WTC11 (cell line): ENCODE results near the gene MZF1. TPM values are rescaled to one million over a fixed set of nuclear protein-coding genes. Genes with fewer than 3 reads are reported as not detected.

Source experiments
- ATAC-seq: fragments of 200-7000 bp; cut with Tn5 transposase; 2 replicates; pipeline ENCODE4 v1.10.0; 2021; ENCODE audit warnings: mild to moderate bottlenecking, moderate library complexity
- CTCF ChIA-PET: fragments of 300-600 bp; sonication (Branson Sonifier 250); formaldehyde crosslinking; loops from one replicate; lab custom pipeline; 2021; ENCODE audit warnings: antibody characterized with exemption; lab: Charles Lee
- POLR2A ChIA-PET: fragments of 350-600 bp; sonication (Branson Sonifier 250); formaldehyde crosslinking; loops from one replicate; lab custom pipeline; 2021; ENCODE audit warnings: antibody characterized with exemption; lab: Charles Lee
- DNase-seq: peaks from one replicate; pipeline ENCODE4 v3.0.0; 2021; ENCODE audit warnings: low spot score
- H3K27ac Mint-ChIP-seq: 2 replicates; pipeline ENCODE4 v1.8.0; 2021; ENCODE audit warnings: mixed read lengths
- H3K27me3 Mint-ChIP-seq: 2 replicates; pipeline ENCODE4 v1.8.0; 2021; ENCODE audit warnings: low read depth, mild to moderate bottlenecking, moderate library complexity, mixed read lengths
- H3K36me3 Mint-ChIP-seq: 2 replicates; pipeline ENCODE4 v1.8.0; 2021; ENCODE audit warnings: mixed read lengths
- H3K4me1 Mint-ChIP-seq: 2 replicates; pipeline ENCODE4 v1.8.0; 2022; ENCODE audit warnings: mixed read lengths
- H3K4me3 Mint-ChIP-seq: 2 replicates; pipeline ENCODE4 v1.8.0; 2021; ENCODE audit warnings: mild to moderate bottlenecking, moderate library complexity, mixed read lengths
- H3K9me3 Mint-ChIP-seq: 2 replicates; pipeline ENCODE4 v1.8.0; 2021; ENCODE audit warnings: mixed read lengths
- CREB1 ChIP-seq: sonication (generic); formaldehyde crosslinking; IDR thresholded peaks from 2 replicates; pipeline ENCODE4 v1.8.0; 2023; ENCODE audit warnings: mild to moderate bottlenecking, missing genetic modification reagents
- ELF4 ChIP-seq: sonication (generic); formaldehyde crosslinking; IDR thresholded peaks from 2 replicates; pipeline ENCODE4 v1.8.1; 2022; ENCODE audit warnings: low read depth, mild to moderate bottlenecking, moderate library complexity, missing genetic modification reagents
- ETV6 ChIP-seq: sonication (generic); formaldehyde crosslinking; IDR thresholded peaks from 2 replicates; pipeline ENCODE4 v1.8.1; 2022; ENCODE audit warnings: mild to moderate bottlenecking, missing genetic modification reagents
- FOXJ3 ChIP-seq: sonication (generic); formaldehyde crosslinking; IDR thresholded peaks from 2 replicates; pipeline ENCODE4 v1.9.0; 2021; ENCODE audit warnings: missing genetic modification reagents, mild to moderate bottlenecking, borderline replicate concordance
- GABPB1 ChIP-seq: sonication (generic); formaldehyde crosslinking; IDR thresholded peaks from 2 replicates; pipeline ENCODE4 v1.8.1; 2023; ENCODE audit warnings: mild to moderate bottlenecking, missing genetic modification reagents
- IRF2 ChIP-seq: sonication (generic); formaldehyde crosslinking; IDR thresholded peaks from 2 replicates; pipeline ENCODE4 v1.8.0; 2022; ENCODE audit warnings: low read depth, missing genetic modification reagents, borderline replicate concordance
- NFYB ChIP-seq: sonication (generic); formaldehyde crosslinking; conservative IDR thresholded peaks from 2 replicates; pipeline ENCODE4 v1.8.0; 2022; ENCODE audit warnings: low read depth, missing genetic modification reagents
- OVOL2 ChIP-seq: fragments of 250-450 bp; sonication (Bioruptor Pico); IDR thresholded peaks from 2 replicates; pipeline ENCODE4 v1.9.0; 2021; ENCODE audit warnings: mild to moderate bottlenecking, borderline replicate concordance
- SMAD4 ChIP-seq: sonication (generic); formaldehyde crosslinking; IDR thresholded peaks from 2 replicates; pipeline ENCODE4 v1.8.0; 2022; ENCODE audit warnings: mild to moderate bottlenecking, missing genetic modification reagents
- ZNF317 ChIP-seq: sonication (generic); formaldehyde crosslinking; IDR thresholded peaks from 2 replicates; pipeline ENCODE4 v1.8.1; 2023; ENCODE audit warnings: low read depth, mild to moderate bottlenecking, moderate library complexity, missing genetic modification reagents, borderline replicate concordance
- ZNF396 ChIP-seq: fragments of 250-450 bp; sonication (Bioruptor Pico); IDR thresholded peaks from 2 replicates; pipeline ENCODE4 v1.8.0; 2021; ENCODE audit warnings: mild to moderate bottlenecking, moderate library complexity, borderline replicate concordance
- ZNF423 ChIP-seq: fragments of 250-450 bp; sonication (Bioruptor Pico); IDR thresholded peaks from 2 replicates; pipeline ENCODE4 v2.1.2; 2022; ENCODE audit warnings: mild to moderate bottlenecking, moderate library complexity
- ZNF671 ChIP-seq: fragments of 250-450 bp; sonication (Bioruptor Pico); IDR thresholded peaks from 2 replicates; pipeline ENCODE4 v1.8.0; 2021; ENCODE audit warnings: mild to moderate bottlenecking
- total RNA-seq: library from RNA; stranded (reverse); gene quantifications from 3 replicates; pipeline ENCODE4 v1.2.3, GENCODE V29; 2021
- TF ChIP-seq, protein P1 (sequence below): sonication (generic); formaldehyde crosslinking; conservative IDR thresholded peaks from 2 replicates; pipeline ENCODE4 v1.8.1; 2022; ENCODE audit warnings: mild to moderate bottlenecking, missing genetic modification reagents
- TF ChIP-seq, protein P2 (sequence below): sonication (generic); formaldehyde crosslinking; IDR thresholded peaks from 2 replicates; pipeline ENCODE4 v1.8.0; 2023; ENCODE audit warnings: missing genetic modification reagents, mild to moderate bottlenecking, borderline replicate concordance
- TF ChIP-seq, protein P3 (sequence below): sonication (generic); formaldehyde crosslinking; IDR thresholded peaks from 2 replicates; pipeline ENCODE4 v1.8.0; 2023; ENCODE audit warnings: mild to moderate bottlenecking, missing genetic modification reagents
- TF ChIP-seq, protein P4 (sequence below): fragments of 250-450 bp; sonication (Bioruptor Pico); IDR thresholded peaks from 2 replicates; pipeline ENCODE4 v1.9.0; 2021; ENCODE audit warnings: mild to moderate bottlenecking, borderline replicate concordance

Gene MZF1
- total RNA-seq, 1 experiment from 2014 or later, result 22.2 TPM

DNA sequence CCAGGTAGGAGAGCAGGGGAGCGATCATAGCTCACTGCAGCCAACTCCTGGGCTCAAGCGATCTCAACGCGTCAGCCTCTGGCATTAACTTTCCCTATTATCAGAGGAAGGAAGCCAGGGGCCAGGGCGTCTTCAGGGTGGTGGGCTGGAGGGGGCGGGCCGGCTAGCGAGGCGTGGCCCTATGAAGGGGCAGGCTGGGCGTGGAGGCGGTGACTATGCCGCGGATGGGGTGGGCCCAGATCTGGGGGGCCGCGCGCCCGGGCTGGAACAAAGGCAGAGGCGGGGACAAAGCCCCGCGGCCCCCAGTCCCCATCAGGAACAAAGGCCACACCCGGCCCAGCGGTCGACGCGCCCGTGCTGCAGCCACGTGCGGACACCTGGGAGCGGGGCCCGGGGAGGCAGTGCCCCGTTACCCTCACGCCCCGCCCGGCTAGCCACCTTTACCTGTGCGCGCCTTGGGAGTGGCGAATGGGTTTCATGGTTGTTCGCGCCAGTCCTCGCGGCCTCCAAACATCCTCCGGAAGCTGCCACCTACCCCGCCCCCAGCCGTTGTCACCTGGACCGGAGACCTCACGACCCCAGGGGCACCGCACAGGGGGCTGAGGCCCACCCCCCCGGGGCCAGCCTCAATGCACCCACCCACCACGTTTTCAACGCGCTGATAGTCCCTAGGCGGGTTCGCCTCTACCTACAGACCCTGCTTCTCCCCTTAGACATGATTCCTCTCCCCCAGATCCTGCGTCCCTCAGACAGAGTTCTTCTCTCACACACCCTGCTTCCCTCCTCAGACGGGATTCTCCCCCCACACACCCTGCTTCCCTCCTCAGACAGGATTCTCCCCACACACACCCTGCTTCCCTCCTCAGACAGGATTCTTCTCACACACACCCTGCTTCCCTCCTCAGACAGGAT is 34.6 kb downstream of the MZF1 start (continued):
- TF ChIP-seq CREB1 (CRISPR knock-in tag), result 0 out of 2 replicates have a peak, but pooled peaks have one; percentile 35
- no peak for TF ChIP-seq IRF2 (CRISPR knock-in tag)
- no peak for TF ChIP-seq FOXJ3
- TF ChIP-seq ZNF671 (CRISPR knock-in tag), result no peak
- TF ChIP-seq ELF4 (CRISPR knock-in tag), result no peak
- TF ChIP-seq, protein P1, sequence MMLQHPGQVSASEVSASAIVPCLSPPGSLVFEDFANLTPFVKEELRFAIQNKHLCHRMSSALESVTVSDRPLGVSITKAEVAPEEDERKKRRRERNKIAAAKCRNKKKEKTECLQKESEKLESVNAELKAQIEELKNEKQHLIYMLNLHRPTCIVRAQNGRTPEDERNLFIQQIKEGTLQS (CRISPR knock-in tag), result peak; percentile 41; the same call in 1 of the 2 replicates
- TF ChIP-seq, protein P2, sequence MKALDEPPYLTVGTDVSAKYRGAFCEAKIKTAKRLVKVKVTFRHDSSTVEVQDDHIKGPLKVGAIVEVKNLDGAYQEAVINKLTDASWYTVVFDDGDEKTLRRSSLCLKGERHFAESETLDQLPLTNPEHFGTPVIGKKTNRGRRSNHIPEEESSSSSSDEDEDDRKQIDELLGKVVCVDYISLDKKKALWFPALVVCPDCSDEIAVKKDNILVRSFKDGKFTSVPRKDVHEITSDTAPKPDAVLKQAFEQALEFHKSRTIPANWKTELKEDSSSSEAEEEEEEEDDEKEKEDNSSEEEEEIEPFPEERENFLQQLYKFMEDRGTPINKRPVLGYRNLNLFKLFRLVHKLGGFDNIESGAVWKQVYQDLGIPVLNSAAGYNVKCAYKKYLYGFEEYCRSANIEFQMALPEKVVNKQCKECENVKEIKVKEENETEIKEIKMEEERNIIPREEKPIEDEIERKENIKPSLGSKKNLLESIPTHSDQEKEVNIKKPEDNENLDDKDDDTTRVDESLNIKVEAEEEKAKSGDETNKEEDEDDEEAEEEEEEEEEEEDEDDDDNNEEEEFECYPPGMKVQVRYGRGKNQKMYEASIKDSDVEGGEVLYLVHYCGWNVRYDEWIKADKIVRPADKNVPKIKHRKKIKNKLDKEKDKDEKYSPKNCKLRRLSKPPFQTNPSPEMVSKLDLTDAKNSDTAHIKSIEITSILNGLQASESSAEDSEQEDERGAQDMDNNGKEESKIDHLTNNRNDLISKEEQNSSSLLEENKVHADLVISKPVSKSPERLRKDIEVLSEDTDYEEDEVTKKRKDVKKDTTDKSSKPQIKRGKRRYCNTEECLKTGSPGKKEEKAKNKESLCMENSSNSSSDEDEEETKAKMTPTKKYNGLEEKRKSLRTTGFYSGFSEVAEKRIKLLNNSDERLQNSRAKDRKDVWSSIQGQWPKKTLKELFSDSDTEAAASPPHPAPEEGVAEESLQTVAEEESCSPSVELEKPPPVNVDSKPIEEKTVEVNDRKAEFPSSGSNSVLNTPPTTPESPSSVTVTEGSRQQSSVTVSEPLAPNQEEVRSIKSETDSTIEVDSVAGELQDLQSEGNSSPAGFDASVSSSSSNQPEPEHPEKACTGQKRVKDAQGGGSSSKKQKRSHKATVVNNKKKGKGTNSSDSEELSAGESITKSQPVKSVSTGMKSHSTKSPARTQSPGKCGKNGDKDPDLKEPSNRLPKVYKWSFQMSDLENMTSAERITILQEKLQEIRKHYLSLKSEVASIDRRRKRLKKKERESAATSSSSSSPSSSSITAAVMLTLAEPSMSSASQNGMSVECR (CRISPR knock-in tag), result peak; percentile 88
- TF ChIP-seq ZNF396 (CRISPR knock-in tag), result no peak
- peak; percentile 90 for TF ChIP-seq ETV6 (CRISPR knock-in tag)
- TF ChIP-seq, protein P3, sequence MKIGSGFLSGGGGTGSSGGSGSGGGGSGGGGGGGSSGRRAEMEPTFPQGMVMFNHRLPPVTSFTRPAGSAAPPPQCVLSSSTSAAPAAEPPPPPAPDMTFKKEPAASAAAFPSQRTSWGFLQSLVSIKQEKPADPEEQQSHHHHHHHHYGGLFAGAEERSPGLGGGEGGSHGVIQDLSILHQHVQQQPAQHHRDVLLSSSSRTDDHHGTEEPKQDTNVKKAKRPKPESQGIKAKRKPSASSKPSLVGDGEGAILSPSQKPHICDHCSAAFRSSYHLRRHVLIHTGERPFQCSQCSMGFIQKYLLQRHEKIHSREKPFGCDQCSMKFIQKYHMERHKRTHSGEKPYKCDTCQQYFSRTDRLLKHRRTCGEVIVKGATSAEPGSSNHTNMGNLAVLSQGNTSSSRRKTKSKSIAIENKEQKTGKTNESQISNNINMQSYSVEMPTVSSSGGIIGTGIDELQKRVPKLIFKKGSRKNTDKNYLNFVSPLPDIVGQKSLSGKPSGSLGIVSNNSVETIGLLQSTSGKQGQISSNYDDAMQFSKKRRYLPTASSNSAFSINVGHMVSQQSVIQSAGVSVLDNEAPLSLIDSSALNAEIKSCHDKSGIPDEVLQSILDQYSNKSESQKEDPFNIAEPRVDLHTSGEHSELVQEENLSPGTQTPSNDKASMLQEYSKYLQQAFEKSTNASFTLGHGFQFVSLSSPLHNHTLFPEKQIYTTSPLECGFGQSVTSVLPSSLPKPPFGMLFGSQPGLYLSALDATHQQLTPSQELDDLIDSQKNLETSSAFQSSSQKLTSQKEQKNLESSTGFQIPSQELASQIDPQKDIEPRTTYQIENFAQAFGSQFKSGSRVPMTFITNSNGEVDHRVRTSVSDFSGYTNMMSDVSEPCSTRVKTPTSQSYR, result peak; percentile 86

DNA sequence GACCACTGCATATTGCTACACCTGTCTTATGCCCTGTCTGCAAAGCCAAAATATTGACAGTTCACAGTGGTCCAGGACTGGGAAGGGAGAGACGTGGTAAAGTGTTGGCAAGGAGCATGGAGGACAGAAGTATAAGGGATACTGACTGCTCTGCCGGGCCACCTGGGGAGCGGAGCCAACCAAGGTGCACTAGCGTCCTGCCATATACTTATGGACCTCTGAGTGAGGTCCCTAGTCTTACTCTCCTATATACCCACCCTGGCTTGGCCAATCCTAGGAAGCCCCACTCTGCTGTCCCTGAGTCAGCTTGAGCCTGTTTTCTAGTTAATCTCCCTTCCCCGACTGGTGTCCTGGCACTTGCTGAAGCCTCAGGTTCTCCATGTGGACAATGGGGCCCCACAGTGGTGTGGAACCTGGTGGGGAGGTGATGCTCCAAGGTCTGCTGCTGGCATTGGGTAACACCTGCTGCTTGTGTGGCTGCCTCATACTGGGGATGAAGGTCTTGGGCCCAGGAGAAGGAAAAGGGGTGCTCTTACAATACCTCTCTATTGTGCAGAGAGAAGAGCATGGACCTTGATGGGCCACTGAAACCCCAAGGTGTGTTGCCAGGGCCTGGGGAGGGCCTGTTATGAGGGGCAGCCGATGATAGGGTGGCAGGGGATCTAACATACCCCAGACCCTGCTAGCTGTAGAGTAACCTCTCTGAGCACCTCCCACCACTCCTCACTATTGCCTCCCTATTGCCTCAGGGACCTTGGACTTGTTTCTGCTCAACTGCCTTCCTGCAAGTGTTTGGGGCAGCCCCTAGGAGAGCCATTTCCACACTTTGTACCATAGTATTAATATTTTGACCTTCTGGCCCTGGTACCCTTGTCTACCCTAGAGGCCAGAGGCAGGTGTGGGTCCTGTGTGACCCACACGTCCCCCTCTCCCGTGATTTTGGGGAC is 36.0 kb downstream of the MZF1 start:
- ATAC-seq (no peak), DNase-seq (no peak)
- POLR2A ChIA-PET, result interaction anchor here (1.5 kb wide), 1 partner anchor 17 kb away, joined by 15 read pairs; the partner anchor contains the start of gene ZBTB45
- H3K36me3 Mint-ChIP-seq, result no peaks in the 10 kb centered on the region
- H3K27me3 Mint-ChIP-seq, result peaks cover 52% of the 10 kb centered on the region
- peak overlapping the region; percentile 100 for H3K27ac Mint-ChIP-seq
- H3K4me1 Mint-ChIP-seq, result peaks cover 8% of the 10 kb centered on the region
- peak overlapping the region; percentile 73 for H3K4me3 Mint-ChIP-seq
- TF ChIP-seq NFYB (CRISPR knock-in tag), result no peak
- TF ChIP-seq GABPB1 (CRISPR knock-in tag), result 0 out of 2 replicates have a peak, but pooled peaks have one; percentile 28
- CTCF ChIA-PET, result interaction anchor here (1.0 to 2.2 kb wide), 3 partner anchors 17 to 23 kb away, joined by 3 to 21 read pairs (median 5); partner anchors contain the start of gene ZBTB45
- H3K9me3 Mint-ChIP-seq, result no peaks in the 10 kb centered on the region

DNA sequence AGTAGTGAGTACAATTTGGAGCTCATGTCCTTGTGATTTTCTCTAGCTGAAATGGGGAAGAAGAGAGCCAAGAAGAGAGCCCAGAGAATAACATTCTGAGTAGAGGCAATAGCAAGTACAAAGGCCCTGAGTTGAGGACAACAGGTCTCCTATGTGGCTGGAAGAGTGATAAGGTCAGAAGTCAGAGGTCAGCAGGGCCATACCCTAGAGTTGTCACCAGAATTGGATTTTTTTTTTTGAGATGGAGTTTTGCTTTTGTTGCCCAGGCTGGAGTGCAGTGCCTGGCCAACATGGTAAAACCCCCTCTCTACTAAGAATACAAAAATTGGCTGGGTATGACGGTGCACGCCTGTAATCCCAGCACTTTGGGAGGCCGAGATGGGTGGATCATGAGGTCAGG is 37.3 kb downstream of the MZF1 start:
- Mint-ChIP-seq H3K36me3 (no peaks in the 10 kb centered on the region), H3K9me3 (no peaks in the 10 kb centered on the region), H3K4me1 (peaks cover 8% of the 10 kb centered on the region), H3K27ac (no peak overlapping the region), H3K4me3 (no peak overlapping the region), H3K27me3 (peaks cover 57% of the 10 kb centered on the region)
- ATAC-seq (no peak), DNase-seq (no peak)
- ChIA-PET POLR2A (interaction anchor here (1.0 kb wide), 1 partner anchor 16 kb away, joined by 3 read pairs; the partner anchor contains the start of gene ZBTB45), CTCF (no interaction called here)
- TF ChIP-seq OVOL2 (no peak), FOXJ3 (no peak), ZNF317 (no peak), ELF4 (CRISPR knock-in tag) (no peak), ZNF423 (no peak), SMAD4 (CRISPR knock-in tag) (no peak)
- TF ChIP-seq, protein P1 (CRISPR knock-in tag), result no peak
- TF ChIP-seq, protein P4, sequence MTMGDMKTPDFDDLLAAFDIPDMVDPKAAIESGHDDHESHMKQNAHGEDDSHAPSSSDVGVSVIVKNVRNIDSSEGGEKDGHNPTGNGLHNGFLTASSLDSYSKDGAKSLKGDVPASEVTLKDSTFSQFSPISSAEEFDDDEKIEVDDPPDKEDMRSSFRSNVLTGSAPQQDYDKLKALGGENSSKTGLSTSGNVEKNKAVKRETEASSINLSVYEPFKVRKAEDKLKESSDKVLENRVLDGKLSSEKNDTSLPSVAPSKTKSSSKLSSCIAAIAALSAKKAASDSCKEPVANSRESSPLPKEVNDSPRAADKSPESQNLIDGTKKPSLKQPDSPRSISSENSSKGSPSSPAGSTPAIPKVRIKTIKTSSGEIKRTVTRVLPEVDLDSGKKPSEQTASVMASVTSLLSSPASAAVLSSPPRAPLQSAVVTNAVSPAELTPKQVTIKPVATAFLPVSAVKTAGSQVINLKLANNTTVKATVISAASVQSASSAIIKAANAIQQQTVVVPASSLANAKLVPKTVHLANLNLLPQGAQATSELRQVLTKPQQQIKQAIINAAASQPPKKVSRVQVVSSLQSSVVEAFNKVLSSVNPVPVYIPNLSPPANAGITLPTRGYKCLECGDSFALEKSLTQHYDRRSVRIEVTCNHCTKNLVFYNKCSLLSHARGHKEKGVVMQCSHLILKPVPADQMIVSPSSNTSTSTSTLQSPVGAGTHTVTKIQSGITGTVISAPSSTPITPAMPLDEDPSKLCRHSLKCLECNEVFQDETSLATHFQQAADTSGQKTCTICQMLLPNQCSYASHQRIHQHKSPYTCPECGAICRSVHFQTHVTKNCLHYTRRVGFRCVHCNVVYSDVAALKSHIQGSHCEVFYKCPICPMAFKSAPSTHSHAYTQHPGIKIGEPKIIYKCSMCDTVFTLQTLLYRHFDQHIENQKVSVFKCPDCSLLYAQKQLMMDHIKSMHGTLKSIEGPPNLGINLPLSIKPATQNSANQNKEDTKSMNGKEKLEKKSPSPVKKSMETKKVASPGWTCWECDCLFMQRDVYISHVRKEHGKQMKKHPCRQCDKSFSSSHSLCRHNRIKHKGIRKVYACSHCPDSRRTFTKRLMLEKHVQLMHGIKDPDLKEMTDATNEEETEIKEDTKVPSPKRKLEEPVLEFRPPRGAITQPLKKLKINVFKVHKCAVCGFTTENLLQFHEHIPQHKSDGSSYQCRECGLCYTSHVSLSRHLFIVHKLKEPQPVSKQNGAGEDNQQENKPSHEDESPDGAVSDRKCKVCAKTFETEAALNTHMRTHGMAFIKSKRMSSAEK, result no peak
